COLO668 (cell line): ENCODE results near the gene RNFT2.
A peak's percentile ranks its signal among the peaks of the same experiment; 100 is the strongest.

Source experiments
- DNase-seq: peaks from one replicate; lab custom pipeline; 2025; ENCODE audit not compliant: unreplicated experiment; lab: John Stamatoyannopoulos, UW

The RNFT2 gene

DNA sequence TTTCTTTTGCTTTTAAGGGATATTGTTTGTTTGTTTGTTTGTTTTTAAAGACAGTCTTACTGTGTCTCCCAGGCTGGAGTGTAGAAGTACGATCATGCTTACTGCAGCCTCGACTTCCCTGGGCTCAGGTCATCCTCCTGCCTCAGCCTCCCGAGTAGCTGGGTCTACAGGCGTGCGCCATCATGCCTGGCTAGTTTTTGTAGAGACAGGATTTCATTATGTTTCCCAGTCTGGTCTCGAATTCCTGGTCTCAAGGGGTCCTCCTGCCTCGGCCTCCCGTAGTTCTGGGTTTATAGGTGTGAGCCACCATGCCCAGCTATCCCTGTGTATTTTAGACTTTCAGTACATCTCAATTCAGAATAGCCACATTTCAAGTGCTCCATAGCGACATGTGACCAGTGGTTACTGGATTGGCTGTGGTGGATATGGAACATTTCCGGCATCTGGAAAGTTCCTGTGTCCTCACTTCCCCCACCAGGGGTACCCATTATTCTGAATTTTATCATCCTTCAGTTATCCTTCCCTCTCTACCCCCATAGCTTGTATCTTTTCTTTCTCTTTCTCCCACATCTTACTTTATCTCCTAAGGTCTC is 82.0 kb downstream of the RNFT2 start:
- no peak for DNase-seq

- DNase-seq = no peak
Observed at GRCh38 chr12:116821291-116821690, 83.2 kb downstream of the RNFT2 start.

- DNase-seq = no peak
Observed at GRCh38 chr12:116827432-116827831, 89.3 kb downstream of the RNFT2 start.

- no peak for DNase-seq
Observed at GRCh38 chr12:116832353-116832752, 94.2 kb downstream of the RNFT2 start.

GRCh38 chr12:116833474-116833873 is 95.4 kb downstream of the RNFT2 start:
- no peak for DNase-seq

DNA sequence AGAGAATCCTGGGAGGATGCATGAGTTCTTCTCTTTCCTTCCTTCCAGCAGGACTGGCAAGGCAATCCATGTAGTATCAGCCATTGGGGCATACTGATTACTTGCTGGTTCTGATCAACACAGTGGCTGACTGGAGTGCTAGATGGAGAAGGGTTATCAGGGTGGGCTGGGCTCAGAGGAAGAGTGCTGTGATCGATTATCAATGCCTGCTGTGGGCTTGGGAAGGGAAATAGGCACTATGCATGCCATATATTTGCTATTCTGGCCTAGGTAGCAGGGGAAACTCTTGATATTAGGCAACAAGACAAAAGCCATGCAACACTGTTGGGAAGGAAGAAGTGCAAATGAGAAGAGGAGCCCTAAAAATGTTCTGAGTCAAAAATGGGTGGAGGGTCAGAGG is 97.4 kb downstream of the RNFT2 start:
- DNase-seq = no peak

- no peak for DNase-seq
Observed at GRCh38 chr12:116837097-116837496, 99.0 kb downstream of the RNFT2 start.

DNA sequence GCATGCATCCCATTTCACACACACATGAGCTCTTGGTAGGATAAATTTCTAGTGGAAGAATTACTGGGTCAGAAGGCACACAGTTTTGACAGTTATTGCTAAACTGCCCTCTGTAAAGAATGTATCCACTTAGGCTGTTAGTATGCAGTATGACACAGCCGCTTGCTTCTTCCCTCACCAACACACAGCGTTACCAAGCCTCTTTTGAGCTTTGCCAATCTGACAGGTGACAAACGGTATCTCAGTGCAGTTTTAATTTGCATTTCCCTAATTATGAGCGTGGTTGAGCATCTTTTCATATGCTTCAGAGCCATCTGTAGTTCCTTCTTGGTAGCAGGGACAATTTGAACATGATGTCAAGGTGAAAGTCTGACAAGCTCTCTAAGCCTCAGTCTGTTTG is 100.2 kb downstream of the RNFT2 start:
- DNase-seq = no peak

DNA sequence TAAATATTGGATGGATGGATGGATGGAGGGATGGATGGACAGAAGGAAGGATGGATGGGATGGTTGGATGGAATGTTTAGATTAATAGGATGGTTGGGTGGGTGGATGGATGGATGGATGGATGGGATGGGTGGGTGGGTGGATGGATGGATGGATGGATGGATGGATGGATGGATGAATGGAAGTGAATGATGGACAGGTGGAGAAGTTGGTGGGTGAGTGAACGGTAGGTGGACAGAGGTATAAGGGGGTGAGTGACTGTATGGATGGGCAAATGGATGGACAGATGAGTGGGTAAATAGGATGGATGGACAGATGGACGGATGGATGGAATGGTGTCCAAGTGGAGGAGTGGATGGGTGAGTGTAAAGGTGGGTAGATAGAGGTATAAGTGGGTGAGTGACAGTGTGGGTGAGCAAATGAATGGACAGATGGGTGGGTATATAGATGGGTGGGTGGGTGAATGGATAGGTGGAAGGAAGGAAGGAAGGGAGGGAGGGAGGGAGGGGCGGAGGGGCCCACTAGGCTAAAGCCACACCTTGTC is 101.2 kb downstream of the RNFT2 start:
- DNase-seq = no peak

DNA sequence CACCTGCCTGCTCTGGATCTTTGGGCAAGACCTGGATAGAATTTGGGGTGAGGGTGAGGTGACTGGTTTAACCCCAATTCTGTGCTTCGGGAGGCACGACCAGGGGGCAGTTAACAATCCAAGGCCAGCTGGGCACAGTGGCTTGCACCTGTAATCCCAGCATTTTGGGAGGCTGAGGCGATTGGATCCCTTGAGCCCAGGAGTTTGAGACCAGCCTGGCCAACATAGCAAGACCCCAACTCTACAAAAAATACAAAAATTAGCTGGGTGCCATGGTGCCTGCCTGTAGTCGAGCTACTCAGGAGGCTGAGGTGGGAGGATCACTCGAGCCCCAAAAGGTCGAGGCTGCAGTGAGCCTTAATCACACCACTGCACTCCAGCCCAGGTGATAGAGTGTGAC is 105.0 kb downstream of the RNFT2 start:
- no peak for DNase-seq

DNA sequence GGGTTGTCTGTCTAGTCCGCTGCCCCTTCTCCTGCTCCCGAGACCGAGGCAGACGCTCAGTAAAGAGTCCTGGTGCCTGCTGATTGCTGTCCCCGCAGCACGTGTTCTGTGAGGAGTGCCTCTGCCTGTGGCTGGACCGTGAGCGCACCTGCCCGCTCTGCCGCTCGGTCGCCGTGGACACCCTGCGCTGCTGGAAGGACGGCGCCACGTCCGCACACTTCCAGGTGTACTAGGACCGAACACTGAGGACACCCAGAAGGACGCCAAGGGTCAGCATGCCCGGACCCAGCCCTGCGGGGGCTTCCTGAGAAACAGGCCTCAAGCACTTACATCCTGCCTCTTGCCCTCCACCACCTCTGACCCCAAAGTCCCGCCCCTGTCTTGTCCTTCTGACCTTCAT is 111.1 kb downstream of the RNFT2 start:
- DNase-seq = no peak

- DNase-seq = no peak
Observed at GRCh38 chr12:116852303-116852702, 114.2 kb downstream of the RNFT2 start.

DNA sequence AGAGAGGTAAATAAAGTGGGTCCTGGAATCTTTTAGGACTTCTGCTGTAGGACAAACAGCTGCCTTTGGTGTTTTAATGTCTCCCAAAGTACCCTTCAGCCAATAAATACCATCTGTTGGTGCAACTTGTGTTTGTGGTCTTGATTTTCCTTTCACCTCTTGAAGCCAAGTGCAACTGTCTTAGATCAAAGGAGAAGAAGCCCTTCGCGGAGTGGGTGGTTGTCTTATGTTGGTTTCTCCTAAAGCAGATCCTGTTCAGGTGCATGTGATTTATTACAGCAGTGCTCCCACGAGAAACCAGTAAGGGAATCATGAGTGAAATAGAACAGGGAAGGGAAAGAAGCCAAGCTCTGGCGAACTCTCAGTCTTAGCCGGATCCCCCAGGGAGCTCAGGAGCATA is 115.4 kb downstream of the RNFT2 start:
- no peak for DNase-seq

- DNase-seq = no peak
Observed at GRCh38 chr12:116855744-116856470, 117.8 kb downstream of the RNFT2 start.

- no peak for DNase-seq
Observed at GRCh38 chr12:116856729-116857128, 118.6 kb downstream of the RNFT2 start.

DNA sequence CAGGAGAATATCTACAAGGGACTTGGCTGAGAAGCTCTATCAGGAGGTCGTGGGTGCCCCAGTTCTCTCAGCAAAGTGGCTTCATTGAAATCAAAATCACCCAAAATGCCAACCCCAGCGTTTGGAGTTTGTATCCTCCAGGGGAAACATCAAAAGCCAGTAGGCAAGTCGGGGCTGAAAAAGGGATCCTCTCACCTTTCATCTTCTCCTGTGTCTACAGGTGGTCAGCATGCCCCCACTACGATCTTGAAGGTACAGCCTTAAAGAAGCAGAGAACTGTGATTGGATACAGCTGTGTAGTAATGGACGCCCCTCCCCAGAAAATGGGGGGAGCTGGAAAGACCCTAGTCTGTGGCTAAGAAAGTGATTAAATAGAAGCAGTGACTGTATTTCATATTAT is 121.0 kb downstream of the RNFT2 start:
- no peak for DNase-seq

- DNase-seq = no peak
Observed at GRCh38 chr12:116860263-116860662, 122.1 kb downstream of the RNFT2 start.

GRCh38 chr12:116861320-116861719 is 123.2 kb downstream of the RNFT2 start:
- peak; percentile 69 for DNase-seq

DNA sequence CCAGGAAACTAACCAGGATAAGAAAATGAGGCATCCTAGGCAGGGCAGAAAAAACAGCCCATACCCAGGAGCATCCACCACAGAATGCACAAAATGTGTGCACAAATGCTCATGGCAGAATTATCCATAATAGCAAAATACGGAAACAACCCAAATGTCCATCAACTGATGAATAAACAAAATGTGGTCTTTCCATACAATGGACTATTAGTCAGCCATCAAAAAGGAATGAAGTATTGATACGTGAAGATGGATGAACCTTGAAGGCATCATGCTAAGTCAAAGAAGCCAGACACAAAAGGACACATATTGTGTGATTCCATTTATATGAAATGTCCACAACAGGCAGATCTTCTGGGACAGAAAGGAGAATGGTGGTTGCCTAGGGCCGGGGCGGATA is 124.1 kb downstream of the RNFT2 start:
- no peak for DNase-seq

GRCh38 chr12:116863275-116863767 is 125.2 kb downstream of the RNFT2 start:
- DNase-seq = no peak

GRCh38 chr12:116864371-116865160 is 126.5 kb downstream of the RNFT2 start:
- DNase-seq = no peak

GRCh38 chr12:116867523-116867922 is 129.4 kb downstream of the RNFT2 start:
- no peak for DNase-seq
